HCT116 (cell line): ENCODE measurements around the gene MPPED1.

ENCODE experiments used
- CBX3 ChIP-seq: IDR thresholded peaks from 2 replicates; pipeline ENCODE4 v1.6.1; 2012; ENCODE audit warnings: low read depth
- CEBPB ChIP-seq: IDR thresholded peaks from 2 replicates; pipeline ENCODE4 v1.6.1; 2012; ENCODE audit warnings: low read depth
- EZH2 ChIP-seq: fragments of 200-600 bp; sonication (generic); IDR thresholded peaks from 2 replicates; pipeline ENCODE4 v1.6.1; 2017; ENCODE audit warnings: antibody characterized with exemption, mixed run types
- POLR2A ChIP-seq: IDR thresholded peaks from 2 replicates; pipeline ENCODE4 v1.7.0; 2011; ENCODE audit warnings: borderline replicate concordance; ENCODE audit not compliant: insufficient read depth, insufficient read length; ENCODE audit errors: extremely low read depth
- POLR2AphosphoS5 ChIP-seq: IDR thresholded peaks from 2 replicates; pipeline ENCODE4 v1.6.1; 2011; ENCODE audit warnings: mild to moderate bottlenecking, low read depth, low read length, moderate library complexity
- ZNF274 ChIP-seq: fragments of 200-500 bp; sonication (Bioruptor generic); IDR thresholded peaks from 2 replicates; pipeline ENCODE4 v1.6.1; 2014; ENCODE audit warnings: mild to moderate bottlenecking, low read depth, low read length, inconsistent platforms
- TF ChIP-seq, protein P1 (sequence below), 3 experiments: fragments of 200-600 bp in 1 of 3; sonication (generic) in 1 of 3; IDR thresholded peaks in 2 of 3; conservative IDR thresholded peaks in 1 of 3; 2 replicates each; pipeline ENCODE4 v1.5.1; 2012 to 2017; ENCODE audit warnings: low read depth in 2 of 3, low read length in 2 of 3, antibody characterized with exemption in 1 of 3, borderline replicate concordance in 1 of 3, control low read depth in 1 of 3, mild to moderate bottlenecking in 1 of 3, mixed read lengths in 1 of 3, mixed run types in 1 of 3, moderate library complexity in 1 of 3; ENCODE audit not compliant: insufficient read depth in 1 of 3
- TF ChIP-seq, protein P2 (sequence below): IDR thresholded peaks from 2 replicates; pipeline ENCODE4 v1.6.1; 2012

DNA sequence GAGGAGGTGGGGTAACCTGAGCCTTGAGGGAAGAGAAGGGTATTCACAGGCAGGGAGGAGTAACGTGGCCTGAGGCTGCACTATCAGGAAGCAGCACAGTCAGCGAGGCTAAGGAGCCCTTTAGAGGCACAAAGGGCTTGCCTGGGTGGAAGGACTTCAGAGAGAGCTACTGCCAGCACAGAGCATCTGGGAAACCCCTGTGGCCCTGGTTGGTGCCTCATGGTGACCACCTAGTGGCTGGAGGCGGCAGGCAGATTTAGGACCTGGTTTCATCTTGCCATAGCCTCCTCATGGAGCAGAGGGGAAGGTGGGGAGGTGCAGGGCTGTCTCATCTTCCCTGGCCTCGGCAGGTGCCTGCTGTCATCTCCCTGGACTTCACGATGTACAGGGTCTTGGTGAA is 64.5 kb downstream of the MPPED1 start:
- TF ChIP-seq, protein P1, sequence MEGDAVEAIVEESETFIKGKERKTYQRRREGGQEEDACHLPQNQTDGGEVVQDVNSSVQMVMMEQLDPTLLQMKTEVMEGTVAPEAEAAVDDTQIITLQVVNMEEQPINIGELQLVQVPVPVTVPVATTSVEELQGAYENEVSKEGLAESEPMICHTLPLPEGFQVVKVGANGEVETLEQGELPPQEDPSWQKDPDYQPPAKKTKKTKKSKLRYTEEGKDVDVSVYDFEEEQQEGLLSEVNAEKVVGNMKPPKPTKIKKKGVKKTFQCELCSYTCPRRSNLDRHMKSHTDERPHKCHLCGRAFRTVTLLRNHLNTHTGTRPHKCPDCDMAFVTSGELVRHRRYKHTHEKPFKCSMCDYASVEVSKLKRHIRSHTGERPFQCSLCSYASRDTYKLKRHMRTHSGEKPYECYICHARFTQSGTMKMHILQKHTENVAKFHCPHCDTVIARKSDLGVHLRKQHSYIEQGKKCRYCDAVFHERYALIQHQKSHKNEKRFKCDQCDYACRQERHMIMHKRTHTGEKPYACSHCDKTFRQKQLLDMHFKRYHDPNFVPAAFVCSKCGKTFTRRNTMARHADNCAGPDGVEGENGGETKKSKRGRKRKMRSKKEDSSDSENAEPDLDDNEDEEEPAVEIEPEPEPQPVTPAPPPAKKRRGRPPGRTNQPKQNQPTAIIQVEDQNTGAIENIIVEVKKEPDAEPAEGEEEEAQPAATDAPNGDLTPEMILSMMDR (IDR thresholded peaks at IDR 0.05 in 2 of 3, conservative IDR thresholded peaks at IDR 0.05 in 1 of 3; ENCODE audit: borderline replicate concordance in 1 of 3, insufficient read depth in 1 of 3, low read depth in 2 of 3, low read length in 2 of 3), result peak in 2 of 3 experiments; percentile 36 to 39; a peak in 4 of 6 replicates
- no peak for TF ChIP-seq CBX3
- TF ChIP-seq, protein P2, sequence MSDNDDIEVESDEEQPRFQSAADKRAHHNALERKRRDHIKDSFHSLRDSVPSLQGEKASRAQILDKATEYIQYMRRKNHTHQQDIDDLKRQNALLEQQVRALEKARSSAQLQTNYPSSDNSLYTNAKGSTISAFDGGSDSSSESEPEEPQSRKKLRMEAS, result no peak
- TF ChIP-seq ZNF274, result no peak
- TF ChIP-seq POLR2A, result no peak
- no peak for TF ChIP-seq EZH2
- no peak for TF ChIP-seq POLR2AphosphoS5
- no peak for TF ChIP-seq CEBPB
